Mesenteric fat pad (tissue), 1 donor: ENCODE data around the gene BSDC1. TPM values are rescaled to one million over a fixed set of nuclear protein-coding genes. Genes with fewer than 3 reads are reported as not detected.

Experiments used
- DNase-seq: peaks from one replicate; pipeline ENCODE4 v3.0.0-alpha.2; 2020; ENCODE audit warnings: low spot score
- total RNA-seq: library from RNA; stranded (reverse); fragmentation: NEBNext Ultra II Directional; extraction: Animal tissue kit (Norgen Biotek cat#: 25700); gene quantifications from one replicate; pipeline ENCODE4 v1.2.1, GENCODE V29; 2021
- donor health status: DM: yes; HTN: yes; CAD: no.

Gene BSDC1
- total RNA-seq, 1 donor from 2014 or later = 63.2 TPM

DNA sequence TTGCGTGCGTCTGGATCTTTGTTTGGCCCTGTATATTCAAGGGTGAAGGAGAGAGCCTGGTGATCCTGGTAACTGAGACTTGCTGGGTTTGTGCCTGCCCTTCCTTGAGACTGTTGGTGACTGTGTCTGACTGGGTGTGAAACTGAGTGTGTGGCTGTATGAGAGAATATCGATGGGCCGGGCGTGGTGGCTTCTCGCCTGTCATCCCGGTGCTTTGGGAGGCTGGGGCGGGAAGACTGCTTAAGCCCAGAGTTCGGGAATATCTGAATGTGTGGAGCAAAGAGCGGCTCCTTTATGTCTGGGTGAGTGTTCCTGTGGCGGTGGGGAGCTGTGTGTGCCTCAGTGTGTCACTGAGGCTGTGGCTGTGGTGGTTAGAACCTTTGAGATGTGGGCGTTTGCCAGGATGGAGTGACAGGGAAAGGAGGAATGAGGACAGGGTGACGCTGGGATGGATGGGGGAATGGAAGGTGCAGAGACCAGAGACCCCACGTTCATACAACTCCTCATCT is 55.5 kb downstream of the BSDC1 start:
- DNase-seq = no peak

DNA sequence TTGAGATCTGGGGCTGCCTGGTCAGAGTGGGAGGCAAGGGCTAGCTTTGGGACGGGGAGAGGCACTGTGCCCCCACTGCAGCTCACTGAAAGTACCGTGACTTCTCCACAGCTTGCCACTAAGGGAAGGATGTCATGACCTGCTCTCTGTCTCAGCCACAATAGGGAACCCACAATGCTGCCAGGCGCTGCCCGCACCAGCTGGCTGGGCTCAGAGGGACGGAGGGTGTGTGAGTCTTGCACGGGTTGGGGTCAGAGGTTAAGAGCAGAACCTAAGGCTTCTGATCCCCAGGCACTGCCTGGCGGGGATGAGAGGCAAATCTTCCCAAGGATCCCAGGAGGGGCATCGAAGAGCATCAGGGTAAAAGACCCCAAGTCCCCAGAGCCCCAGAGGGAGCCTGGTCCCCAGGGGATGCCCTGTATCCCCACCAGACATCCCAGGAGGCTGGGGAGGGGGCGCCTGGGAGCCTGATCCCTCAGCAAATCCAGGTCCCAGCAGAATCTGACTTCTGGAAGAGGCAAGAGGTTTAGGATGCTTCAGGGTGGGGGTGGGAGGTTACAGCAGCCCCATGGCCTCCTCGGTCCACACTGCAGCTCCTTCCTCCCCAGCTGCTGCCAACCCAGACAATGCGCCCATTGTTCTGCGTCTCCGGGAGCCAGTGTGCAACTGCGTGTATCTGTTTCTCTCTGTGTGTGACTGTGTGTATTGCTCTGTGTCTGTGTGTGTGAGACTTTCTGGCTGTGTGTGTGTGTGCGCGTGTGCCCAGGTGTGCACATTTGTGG is 56.2 kb downstream of the BSDC1 start:
- DNase-seq = no peak

DNA sequence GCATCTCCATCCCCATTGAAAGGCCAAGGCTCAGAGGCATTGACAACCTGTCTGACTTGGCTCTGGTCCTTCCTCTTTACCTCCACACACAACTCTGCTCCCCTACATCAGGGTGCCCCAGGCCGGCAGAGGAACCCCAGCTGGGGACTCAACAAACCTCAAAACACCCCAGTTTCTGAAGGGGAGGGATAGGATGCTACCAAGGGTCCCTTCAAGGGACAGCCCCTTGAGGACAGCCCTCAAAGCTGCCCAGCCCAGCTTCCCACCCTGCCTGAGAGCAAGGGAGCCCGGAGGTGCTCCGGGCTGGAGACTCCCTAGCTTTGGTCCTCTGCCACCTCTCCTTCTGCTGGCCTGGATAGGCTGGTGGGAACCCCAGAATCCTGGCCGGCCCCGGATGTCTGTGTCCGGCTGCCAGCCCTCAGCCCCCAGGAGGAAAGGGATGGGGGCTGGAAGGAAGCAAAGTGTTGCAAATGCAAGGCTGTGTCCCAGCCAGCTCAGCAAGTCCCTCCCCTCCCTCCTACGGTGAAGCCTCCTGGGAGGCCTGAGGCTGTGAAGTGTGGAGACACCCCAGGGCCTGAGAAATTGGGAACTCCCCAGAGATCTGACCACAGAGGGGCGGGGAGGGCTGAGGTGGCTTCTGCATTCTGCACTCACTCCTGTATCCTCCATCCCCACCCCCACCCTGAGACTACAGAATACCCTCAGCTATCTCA is 57.1 kb downstream of the BSDC1 start:
- DNase-seq = no peak

DNA sequence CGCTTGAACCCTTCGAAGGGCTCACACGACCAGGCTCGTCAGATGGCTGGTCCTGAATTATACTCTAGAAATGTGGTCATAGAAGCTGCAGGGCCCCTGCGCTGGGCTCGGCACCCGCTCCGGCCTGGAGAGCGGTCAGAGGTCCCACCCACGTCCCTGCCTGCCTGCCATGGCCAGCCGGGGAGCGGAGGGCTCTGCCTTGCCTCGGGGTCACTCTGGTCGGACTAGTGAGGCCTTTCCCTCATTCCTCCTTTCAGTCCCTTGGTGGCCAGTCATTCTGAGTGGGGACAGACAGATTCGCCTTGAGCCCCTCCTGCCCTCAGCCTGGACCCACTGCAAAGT is 57.7 kb downstream of the BSDC1 start:
- no peak for DNase-seq

DNA sequence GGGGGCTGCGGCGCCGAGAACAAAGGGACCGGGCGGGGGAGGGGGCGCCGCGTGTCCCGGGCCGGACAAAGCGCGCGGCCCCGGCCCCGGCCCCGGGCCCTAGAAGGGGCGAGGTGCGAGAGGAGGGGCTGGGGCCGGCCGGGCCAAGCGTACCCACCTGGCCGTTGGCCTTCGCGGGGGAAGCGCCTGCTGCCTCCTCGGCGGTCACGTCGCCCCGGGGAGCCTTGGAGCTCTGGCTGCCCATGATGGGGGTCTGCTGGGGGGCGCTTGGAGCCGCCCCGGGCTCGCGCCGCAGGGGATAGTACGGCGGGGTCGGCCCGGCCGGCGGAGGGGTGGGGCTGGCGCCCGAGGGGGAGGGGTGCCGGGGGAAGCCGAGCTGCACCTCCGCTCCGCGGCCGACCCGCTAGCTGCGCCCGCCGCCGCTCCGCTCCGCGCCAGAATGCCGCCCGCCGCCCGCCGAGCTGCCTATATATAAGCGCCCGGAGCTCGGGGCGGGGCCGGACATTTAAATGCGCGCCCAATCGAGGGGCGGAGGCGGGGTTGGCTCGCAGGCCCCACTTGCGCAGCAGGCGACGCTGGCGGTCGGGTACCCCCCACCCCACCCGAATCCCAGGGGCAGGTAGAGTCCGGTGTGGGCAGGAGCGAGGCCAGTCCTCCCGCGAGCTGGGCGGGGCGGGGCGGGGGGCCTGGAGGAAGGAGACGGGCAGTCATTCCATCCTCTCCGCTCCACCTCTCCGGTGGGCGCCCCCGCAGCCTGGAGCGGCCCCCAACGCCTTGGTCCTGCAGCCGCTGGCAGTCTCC is 58.3 kb downstream of the BSDC1 start, which contains the start of gene MARCKSL1:
TSS of gene MARCKSL1 (minus strand) at position 444 of the 801 bp plus-strand sequence. CDS start at position 244, 200 bp downstream.
- DNase-seq = peak; percentile 94

DNA sequence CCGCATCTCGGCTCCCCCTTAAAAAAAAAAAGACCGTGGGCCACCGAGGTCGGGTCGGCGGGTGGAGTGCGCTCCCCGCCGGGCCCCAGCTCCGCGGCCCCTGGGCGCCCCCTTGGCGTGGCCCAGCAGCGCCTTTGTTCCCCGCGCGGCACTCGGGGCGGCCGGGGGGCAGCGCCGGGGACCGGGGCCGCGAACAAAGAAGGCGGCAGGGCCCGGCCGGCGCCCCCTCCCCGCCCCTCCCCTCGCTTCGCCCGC is 58.8 kb downstream of the BSDC1 start:
- DNase-seq = no peak

DNA sequence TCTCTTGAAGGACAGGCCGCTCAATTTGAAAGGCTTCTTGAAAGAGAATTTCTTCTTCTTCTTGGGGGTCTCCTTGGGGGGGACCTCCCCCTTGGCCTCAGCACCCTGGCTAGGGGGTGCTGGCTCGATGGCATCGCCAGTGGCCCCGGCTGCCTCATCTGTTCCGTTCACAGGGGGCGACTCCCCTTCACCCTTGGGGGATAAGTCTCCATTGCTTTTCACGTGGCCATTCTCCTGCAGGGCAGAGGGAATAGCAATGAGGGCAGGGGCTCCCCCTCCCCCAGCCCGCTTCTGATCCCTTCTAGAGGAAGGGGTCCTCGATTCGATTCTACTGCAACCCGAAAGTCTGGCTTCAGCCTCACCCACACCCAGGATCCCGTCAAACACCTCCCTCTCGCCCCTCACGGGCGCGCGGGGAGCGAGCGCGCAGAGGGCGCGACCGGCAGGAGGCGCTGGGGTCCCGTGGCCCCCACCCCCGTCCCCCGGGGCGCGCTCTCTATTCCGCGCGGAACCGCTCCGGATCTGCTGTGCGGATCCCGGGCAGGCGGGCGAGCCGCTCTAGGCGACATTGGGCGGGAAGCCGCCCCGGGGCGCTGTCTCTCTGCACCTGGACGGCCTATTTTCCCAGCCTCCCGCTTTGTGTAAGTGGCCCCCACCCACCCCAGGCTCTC is 59.2 kb downstream of the BSDC1 start:
- DNase-seq = no peak

DNA sequence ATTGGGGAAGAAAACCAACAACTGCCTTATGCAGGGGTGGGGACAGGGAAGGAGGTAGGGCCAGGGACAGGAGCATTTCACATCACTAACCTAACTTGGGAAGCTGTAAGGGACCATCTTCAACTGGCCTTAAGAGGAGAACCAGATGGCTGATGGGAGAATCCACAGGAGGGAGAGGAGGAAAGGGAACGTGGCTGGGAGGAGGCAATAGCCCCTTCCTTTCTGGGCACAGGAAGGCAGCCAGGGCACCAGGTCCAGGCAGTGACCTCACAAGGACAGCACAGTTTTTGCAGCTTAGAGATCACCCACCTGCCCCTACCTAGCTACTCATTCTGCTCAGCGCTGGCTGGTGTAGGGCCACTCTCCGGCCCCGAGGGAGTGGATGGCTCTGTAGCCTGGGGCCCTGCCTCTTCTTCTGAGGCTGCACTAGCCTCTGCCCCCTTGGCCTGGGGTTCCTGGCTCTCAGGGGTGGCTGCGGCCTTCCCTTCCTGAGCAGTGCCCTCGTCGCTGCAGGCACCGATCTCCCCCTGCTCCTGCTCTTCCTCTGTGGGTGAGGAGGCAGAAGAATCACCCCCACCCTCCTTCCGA is 59.9 kb downstream of the BSDC1 start:
- DNase-seq = no peak

DNA sequence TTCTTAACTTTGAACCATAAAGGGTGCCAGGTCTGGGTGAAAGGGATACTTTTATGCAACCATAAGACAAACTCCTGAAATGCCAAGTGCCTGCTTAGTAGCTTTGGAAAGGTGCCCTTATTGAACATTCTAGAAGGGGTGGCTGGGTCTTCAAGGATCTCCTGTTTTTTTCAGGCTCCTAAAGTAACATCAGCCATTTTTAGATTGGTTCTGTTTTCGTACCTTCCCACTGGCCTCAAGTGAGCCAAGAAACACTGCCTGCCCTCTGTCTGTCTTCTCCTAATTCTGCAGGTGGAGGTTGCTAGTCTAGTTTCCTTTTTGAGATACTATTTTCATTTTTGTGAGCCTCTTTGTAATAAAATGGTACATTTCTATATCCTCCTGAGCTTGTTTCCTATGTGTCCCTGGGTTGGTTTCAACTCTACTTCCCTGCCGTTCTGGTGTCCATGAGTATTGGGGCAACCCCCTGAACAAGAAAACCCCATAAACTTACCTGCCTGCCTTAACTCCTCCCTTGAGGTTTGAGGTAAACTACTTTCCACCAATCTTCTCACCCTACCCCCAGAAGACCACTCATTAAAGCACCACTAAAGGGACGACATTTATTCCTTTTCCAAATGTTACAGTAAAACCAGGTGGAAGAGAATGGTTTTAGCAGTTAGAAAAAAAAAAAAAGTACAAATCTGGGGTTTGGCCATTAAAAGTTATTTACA is 60.8 kb downstream of the BSDC1 start:
- no peak for DNase-seq

DNA sequence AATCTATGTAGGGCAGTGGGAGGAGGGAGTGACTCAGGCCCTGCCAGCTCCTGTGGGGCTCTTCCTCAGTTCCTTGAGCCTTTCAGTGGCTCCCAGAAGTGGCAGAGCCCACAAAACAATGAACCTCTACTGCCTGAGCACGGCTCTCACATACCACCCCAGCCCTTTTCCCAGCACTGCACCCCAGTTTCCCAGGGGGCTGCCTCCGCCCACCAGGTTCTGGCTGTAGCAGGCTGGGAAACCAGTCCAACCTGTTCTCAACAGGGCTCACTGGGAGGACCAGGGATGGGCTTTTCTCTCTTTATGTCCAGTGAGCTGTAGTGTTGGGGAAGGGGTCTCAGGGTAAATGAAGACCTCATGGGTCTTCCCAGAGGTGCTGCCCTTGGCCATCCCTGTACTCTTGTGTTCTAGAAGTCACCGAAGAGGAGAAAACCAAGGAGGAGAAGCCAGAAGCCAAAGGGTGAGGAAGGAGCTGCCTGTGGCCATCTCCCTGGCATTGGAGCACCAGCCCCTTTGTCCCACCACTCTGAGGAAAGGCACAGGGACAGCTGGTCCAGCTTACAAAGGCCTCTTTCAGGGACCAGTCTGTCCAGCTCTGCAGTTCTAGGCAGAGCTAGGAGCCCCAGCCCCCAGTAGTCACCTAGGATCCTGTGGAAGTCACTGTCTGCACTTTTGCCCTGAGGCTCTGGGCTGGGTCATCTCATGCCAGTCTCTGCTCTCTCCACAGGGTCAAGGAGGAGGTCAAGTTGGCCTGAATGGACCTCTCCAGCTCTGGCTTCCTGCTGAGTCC is 61.8 kb downstream of the BSDC1 start:
- DNase-seq = no peak

DNA sequence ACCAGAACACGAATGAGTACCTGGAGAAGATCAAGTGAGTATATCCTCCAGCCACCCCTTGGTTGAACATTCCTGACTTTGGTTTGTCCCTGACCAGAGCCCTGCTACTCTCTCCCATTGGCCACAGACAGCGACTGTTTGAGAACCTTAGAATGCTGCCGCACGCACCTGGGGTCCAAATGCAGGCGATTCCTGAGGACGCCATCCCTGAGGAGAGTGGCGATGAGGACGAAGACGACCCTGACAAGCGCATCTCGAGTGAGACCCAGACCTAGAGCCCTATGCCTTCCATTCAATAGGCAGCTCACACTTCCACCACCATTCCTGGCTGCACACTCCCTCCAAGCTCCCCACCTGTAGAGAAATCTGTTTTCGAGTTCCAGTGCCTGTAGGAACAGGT is 62.7 kb downstream of the BSDC1 start:
- DNase-seq = no peak

DNA sequence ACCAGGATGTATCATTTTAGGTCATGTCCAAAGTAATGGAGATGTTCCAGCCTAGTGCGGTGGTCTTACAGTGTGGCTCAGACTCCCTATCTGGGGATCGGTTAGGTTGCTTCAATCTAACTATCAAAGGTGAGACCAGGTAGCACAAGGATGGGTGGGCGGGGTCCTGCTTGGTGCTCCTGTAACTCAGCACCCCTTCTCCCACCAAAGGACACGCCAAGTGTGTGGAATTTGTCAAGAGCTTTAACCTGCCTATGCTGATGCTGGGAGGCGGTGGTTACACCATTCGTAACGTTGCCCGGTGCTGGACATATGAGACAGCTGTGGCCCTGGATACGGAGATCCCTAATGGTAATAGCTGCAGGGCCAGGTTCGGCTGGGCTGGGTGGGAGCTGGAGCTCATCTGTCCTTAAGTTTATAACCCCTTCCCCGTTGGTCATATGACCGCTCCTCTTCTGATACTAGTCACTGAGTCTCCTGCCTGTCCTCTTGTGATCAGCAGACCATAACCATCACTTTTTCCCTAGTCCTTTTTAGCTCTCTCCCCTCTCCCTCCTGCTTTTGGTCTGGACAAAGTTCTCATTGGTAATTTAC is 63.6 kb downstream of the BSDC1 start:
- DNase-seq = no peak

DNA sequence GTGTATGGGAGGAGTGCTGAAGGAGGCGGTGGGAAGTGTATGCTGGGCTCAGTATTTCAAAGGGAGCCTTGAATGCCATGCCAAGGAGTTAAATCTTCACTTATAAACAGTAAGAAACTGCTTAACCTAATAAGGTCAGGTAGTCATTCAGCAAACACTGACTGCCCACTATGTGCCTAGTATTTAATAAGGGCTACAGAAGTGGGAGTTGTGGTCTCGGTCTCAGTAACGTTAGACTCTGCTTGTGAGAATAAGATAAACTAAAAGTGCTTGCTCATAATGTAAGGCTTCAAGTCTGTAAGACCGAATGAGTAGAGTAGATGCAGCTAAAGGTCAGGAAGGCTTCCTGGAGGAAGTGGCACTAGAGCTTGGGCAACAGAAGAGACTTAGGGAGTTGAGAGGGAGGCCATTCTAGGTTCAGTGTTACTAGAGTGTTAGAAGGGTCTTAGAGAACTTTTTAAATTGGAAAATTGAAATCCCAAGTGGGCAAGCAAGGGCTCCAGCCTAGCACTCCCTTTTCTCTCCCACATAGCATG is 64.2 kb downstream of the BSDC1 start:
- no peak for DNase-seq

DNA sequence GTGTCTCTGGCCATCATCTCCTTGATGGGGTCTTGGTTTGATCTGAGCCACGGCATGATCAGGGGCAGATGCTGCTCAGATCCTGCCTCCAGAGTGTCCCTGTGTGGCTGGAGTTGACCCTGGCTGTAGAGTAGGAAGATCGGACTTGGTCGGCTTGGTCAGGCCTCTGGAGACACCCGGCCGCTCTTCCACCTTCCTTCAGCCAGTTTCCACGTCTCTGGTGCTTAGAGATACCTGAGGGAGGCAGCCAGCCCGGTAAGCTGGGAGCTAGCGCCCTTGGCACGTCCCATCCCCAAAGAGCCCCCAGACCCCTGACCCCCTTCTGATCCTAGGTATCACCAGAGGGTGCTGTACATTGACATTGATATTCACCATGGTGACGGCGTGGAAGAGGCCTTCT is 67.0 kb downstream of the BSDC1 start:
- DNase-seq = no peak

DNA sequence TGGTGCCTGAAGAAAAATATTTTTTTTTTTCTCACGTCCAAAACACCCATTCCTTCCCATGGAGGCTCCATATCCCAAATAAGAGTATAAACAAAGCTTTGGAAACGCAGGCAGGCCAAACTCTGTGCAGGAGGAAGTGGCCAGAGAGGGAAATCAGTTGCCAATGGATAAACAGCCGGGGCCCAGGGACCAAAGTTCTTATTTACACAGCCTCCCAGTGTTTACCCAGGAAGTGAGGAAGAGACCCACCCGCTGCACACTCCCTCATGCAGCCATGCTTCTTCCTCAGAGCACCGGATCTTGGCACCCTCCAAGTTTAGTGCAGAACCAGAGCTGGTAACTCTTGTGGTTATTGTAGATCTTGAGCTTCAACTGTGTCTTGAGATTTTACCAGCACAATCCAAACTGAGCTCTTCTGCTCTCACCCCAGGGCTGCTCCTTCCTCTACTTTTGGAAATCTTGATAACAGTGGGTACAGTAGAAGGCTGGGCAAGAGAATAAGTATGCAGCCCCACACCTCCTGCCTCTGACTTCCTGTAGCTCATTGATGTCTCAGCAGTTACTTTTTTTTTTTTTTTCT is 72.4 kb downstream of the BSDC1 start:
- DNase-seq = no peak

DNA sequence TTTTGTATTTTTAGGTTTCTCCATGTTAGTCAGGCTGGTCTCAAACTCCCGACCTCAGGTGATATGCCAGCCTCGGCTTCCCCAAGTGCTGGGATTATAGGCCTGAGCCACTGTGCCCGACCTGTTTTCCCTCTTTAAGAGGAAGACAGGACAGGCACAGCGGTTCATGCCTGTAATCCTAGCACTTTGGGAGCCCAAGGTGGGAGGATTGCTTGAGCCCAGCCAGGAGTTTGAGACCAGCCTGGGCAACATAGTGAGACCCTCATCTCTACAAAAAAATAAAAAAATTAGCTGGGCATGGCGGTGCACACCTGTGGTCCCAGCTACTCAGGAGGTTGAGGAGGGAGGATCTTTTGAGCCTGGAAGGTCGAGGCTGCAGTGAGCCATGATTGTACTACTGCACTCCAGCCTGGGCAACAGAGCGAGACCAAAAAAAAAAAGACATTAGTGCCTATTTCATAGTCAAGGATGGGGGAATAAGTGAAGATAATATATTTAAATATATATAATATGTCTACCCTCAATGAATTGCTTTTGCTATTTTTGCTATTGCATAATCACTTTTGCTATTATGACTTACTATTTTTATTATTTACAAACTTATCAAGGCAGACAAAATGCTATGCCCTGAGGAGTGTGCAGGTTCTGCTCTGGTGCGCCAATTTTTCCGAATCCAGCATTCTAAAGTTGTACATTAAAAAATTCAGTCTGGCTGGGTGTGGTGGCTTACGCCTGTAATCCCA is 75.9 kb downstream of the BSDC1 start:
- no peak for DNase-seq

DNA sequence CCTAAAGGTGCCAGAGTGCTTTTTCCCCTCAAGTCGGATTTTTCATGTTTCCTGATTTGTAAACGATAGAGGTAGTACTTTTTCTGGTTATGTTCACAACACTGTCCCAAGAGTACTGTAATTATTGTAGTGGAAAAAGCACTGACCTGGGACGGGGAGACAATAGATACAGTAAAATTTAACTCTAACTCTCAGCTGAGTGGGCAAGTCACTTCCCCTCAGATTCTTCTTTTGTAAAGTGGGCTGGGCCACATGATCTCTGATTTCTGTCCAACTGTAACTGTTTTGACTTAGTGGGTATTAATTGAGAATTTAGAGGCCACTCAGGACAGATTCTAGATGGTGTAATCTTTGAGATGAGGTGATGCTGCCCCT is 77.4 kb downstream of the BSDC1 start:
- DNase-seq = no peak
